Upper lobe of right lung (tissue), 1 donor: ENCODE results near the gene VPS13D. TPM values are rescaled to one million over a fixed set of nuclear protein-coding genes. Genes with fewer than 3 reads are reported as not detected.

Experiments
- ATAC-seq: fragments of 200-7000 bp; cut with Tn5 transposase; one replicate; pipeline ENCODE4 v1.9.1; 2020; ENCODE audit warnings: mild to moderate bottlenecking, moderate library complexity
- DNase-seq: peaks from one replicate; pipeline ENCODE4 v3.0.0-alpha.2; 2020
- H3K27ac ChIP-seq: fragments of 200-600 bp; one replicate; pipeline ENCODE4 v1.8.0; 2022
- H3K27me3 ChIP-seq: fragments of 200-600 bp; one replicate; pipeline ENCODE4 v1.8.0; 2022; ENCODE audit warnings: mild to moderate bottlenecking
- H3K36me3 ChIP-seq: fragments of 200-600 bp; one replicate; pipeline ENCODE4 v1.8.0; 2022
- H3K4me1 ChIP-seq: fragments of 200-600 bp; one replicate; pipeline ENCODE4 v1.8.0; 2022
- H3K4me3 ChIP-seq: fragments of 200-600 bp; one replicate; pipeline ENCODE4 v1.8.0; 2022; ENCODE audit warnings: mild to moderate bottlenecking
- H3K9me3 ChIP-seq: fragments of 200-600 bp; one replicate; pipeline ENCODE4 v1.8.0; 2022
- CTCF ChIP-seq: fragments of 200-600 bp; IDR thresholded peaks from one replicate; pipeline ENCODE4 v1.8.0; 2022; ENCODE audit warnings: antibody characterized with exemption
- intact Hi-C: fragments of 100-400 bp; cut with DNase I; formaldehyde crosslinking; loops from one replicate; pipeline ENCODE4 v1.11.0; 2022
- total RNA-seq: library from RNA; stranded (reverse); fragmentation: NEBNext Ultra II Directional; extraction: Animal tissue kit (Norgen Biotek cat#: 25700); gene quantifications from one replicate; pipeline ENCODE4 v1.2.1, GENCODE V29; 2021
- donor health status: DM: no; HTN: yes; CAD: no; lungs with severe emphysema.

The VPS13D gene
- total RNA-seq, 1 donor from 2014 or later: 74.7 TPM

- ATAC-seq: no peak
- H3K4me1 ChIP-seq: no peaks in the 10 kb centered on the region
- H3K27ac ChIP-seq: no peak overlapping the region
- DNase-seq: no peak
- no peak for TF ChIP-seq CTCF
- H3K4me3 ChIP-seq: no peak overlapping the region
- H3K9me3 ChIP-seq: no peaks in the 10 kb centered on the region
- peaks cover 88% of the 10 kb centered on the region for H3K36me3 ChIP-seq
- no peaks in the 10 kb centered on the region for H3K27me3 ChIP-seq
- intact Hi-C loops: no loop called here
These were observed 66.8 kb downstream of the VPS13D start for GRCh38 chr1:12296623-12297022.

- H3K36me3 ChIP-seq: peaks cover 90% of the 10 kb centered on the region
- H3K27ac ChIP-seq: no peak overlapping the region
These were observed 70.9 kb downstream of the VPS13D start for GRCh38 chr1:12300706-12301105.

GRCh38 chr1:12301518-12302237, 71.8 kb downstream of the VPS13D start:
- H3K4me3 ChIP-seq: no peak overlapping the region
- no peak overlapping the region for H3K27ac ChIP-seq
- H3K9me3 ChIP-seq: no peaks in the 10 kb centered on the region
- H3K27me3 ChIP-seq: no peaks in the 10 kb centered on the region
- ATAC-seq: no peak
- intact Hi-C loops: no loop called here
- no peaks in the 10 kb centered on the region for H3K4me1 ChIP-seq
- peaks cover 90% of the 10 kb centered on the region for H3K36me3 ChIP-seq
- no peak for DNase-seq
- TF ChIP-seq CTCF: no peak

More at GRCh38 chr1:12300706-12301105, 70.9 kb downstream of the VPS13D start:
- Histone ChIP-seq H3K4me3 (no peak overlapping the region), H3K27me3 (no peaks in the 10 kb centered on the region), H3K9me3 (no peaks in the 10 kb centered on the region), H3K4me1 (no peaks in the 10 kb centered on the region)
- no peak for TF ChIP-seq CTCF
- ATAC-seq (peak; percentile 69), DNase-seq (no peak)
- intact Hi-C loops: no loop called here

- Histone ChIP-seq H3K36me3 (peaks cover 90% of the 10 kb centered on the region), H3K4me1 (no peaks in the 10 kb centered on the region), H3K27ac (no peak overlapping the region), H3K9me3 (no peaks in the 10 kb centered on the region), H3K4me3 (no peak overlapping the region), H3K27me3 (no peaks in the 10 kb centered on the region)
- TF ChIP-seq CTCF: no peak
- intact Hi-C loops: no loop called here
- DNase-seq (no peak), ATAC-seq (no peak)
These were observed 73.1 kb downstream of the VPS13D start for GRCh38 chr1:12302798-12303447.

- intact Hi-C loops: no loop called here
- Histone ChIP-seq H3K27me3 (no peaks in the 10 kb centered on the region), H3K4me1 (peaks cover 10% of the 10 kb centered on the region), H3K9me3 (no peaks in the 10 kb centered on the region), H3K4me3 (no peak overlapping the region), H3K36me3 (peaks cover 94% of the 10 kb centered on the region), H3K27ac (no peak overlapping the region)
- DNase-seq (no peak), ATAC-seq (no peak)
- no peak for TF ChIP-seq CTCF
These were observed 75.5 kb downstream of the VPS13D start for GRCh38 chr1:12305377-12305776.
